CD4-positive, alpha-beta T cell treated with Interleukin-17A for 1 hour (primary cell): Measurements from ENCODE around the gene PDE4D.
A peak's percentile ranks its signal among the peaks of the same experiment; 100 is the strongest.

Source experiments
- DNase-seq: peaks from one replicate; pipeline ENCODE4 v3.0.0-alpha.2; 2020

PDE4D gene

DNA sequence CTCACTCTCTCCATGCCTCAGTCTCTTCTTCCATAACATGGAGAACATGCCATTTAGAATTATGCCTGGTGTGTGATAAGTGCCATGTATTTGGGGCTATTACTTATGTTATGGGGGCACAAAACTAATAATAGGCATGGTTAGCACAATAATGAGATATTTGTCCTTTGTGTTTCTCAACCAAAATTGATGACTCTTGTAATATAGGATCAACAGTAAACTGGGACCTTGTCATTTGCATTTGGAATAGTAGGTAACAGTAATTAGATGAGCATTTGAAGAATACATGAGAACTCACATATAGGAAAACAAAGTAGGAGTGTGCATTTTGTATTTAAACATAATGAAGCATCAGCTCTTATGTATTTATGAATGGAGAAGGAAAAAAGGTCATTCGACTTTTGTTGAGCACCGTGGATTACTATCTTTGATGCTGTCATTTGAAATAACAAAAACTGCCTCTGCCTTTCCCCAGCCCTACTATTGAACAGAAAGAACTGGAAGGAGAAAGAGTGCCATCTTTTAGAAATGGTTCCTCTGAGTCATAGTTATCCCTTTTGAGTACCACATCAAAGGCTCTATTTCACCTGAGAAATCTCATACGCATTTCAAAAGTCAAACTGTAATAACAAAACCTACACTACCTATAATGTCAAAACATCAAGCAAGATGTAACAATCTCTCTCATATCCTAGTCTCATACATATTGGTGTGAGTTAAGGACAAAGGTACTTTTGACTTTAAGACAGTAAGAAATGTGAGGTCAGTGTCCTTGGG is 655.2 kb downstream of the PDE4D start:
- DNase-seq, result peak; percentile 1

DNA sequence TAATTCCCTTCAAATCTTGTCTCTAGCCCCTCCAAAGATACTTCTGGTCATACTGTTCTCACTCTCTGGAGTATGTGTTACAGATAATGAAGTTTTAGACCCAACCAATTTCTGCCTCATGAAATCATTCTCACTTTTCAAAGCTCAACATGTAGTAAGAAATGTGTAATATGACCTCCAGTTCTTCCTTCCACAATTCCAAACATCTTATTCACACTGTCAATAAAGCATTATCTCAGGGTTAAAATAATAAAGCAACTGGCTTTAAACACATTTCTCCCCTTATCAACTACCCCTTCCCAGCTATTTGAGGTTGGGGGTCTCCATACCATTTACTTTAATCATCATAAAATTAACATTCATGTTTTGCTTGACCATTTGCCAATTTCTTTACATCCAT is 656.5 kb downstream of the PDE4D start:
- no peak for DNase-seq

- no peak for DNase-seq
Measured at GRCh38 chr5:59236448-59236847, 657.1 kb downstream of the PDE4D start.

DNA sequence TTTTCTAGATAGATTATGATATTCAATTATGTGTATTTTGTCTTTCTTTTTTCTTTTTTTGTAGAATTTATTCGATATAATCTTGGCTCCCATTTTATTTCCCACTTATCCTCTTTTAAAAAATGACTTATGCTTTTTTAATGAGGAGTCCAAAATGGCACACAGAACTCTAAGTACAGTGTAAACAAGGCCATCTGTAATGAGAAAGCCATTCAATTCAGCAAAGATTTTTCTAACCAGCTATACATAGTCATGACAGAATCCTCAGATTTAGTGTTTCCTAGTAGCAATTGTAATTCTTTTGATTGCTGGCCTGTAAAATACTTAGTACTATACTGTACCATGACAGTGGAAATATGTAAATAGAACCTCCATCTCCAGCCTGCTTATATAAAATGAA is 659.3 kb downstream of the PDE4D start:
- DNase-seq, result no peak

- no peak for DNase-seq
Measured at GRCh38 chr5:59231221-59231931, 662.1 kb downstream of the PDE4D start.

GRCh38 chr5:59222687-59223511 is 670.6 kb downstream of the PDE4D start:
- DNase-seq, result no peak

- no peak for DNase-seq
Measured at GRCh38 chr5:59221769-59222168, 671.8 kb downstream of the PDE4D start.

GRCh38 chr5:59218424-59219045 is 675.0 kb downstream of the PDE4D start:
- no peak for DNase-seq

DNA sequence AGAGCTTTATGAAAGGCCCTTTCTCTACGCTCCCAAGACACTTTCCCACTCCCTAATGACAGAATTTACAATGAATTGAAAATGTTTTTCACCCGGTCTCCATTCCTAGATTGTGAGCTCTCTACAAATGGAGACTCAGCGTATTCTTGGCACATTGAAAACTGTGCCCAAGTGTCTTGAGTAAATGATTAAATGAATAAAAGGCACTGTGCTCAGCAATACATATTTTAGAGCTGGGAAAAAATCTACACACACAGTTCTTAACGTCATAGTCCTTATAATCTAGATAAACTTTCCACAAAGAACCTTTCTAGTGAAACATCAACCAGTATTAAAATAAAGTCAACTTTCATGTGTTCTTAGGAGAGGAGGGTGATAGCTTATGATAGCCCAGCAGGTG is 676.7 kb downstream of the PDE4D start:
- no peak for DNase-seq

GRCh38 chr5:59212596-59212995 is 680.9 kb downstream of the PDE4D start:
- DNase-seq, result no peak

DNA sequence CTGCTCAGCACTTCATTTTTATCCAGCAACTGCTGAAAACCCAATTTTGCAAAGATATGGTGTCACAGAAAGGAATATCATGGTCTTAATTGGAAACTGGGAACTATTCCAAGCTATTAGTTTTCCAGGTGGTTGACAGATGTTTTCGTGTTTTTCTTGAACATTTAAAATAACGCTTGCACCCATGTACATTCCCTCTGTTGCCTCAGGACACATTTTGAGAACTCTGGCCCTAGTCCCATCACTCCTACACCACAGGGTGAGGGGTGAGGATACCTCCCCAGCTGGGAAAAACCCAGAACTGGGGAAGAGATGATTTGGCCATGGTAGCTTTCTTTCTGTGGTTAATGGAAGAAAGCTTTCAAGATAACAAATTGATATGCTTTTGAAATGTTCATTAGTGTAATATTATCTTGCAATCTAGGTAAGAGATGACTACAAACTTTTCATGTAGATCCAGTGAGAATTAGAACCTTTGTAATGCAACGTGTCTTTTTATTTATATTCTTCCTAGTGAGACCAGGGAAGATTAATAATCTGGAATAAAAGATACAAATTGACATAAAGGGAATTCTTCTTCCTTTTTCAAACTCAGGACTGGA is 683.7 kb downstream of the PDE4D start:
- no peak for DNase-seq

- DNase-seq, result no peak
Measured at GRCh38 chr5:59208474-59208873, 685.1 kb downstream of the PDE4D start.

GRCh38 chr5:59207401-59207800 is 686.1 kb downstream of the PDE4D start:
- no peak for DNase-seq

- no peak for DNase-seq
Measured at GRCh38 chr5:59206132-59206581, 687.4 kb downstream of the PDE4D start.

- no peak for DNase-seq
Measured at GRCh38 chr5:59204114-59204897, 689.2 kb downstream of the PDE4D start.

DNA sequence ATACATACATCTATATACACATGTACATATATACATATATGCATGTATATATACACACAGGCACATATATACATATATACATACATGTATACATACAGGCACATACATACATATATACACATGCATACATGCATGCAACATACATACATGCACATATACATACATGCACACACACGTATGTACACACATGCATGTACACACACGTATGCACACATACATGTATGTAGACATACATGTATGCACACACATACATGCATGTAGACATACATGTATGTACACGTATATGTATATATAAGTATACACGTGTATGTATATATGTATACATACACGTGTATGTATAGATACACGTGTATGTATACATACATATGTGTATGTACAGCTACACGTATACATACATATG is 693.7 kb downstream of the PDE4D start:
- no peak for DNase-seq

DNA sequence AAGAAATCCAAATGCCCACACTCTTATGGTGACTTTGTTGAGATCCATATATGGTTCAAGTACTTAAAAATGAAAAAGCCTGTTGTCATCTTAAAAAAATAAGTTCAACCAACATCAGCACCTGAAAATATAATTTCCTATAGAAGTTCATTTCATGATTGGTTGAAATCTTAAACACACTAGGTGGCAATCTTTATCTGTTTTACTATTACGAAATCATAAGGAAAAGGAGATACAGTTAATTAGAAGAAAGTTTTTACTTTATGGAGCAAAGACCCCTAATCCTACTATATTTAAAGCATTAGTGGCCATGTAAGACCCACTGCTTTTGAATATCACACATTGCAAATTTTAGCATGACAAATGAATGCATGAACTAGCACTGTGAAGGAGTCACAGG is 694.7 kb downstream of the PDE4D start:
- DNase-seq, result no peak

DNA sequence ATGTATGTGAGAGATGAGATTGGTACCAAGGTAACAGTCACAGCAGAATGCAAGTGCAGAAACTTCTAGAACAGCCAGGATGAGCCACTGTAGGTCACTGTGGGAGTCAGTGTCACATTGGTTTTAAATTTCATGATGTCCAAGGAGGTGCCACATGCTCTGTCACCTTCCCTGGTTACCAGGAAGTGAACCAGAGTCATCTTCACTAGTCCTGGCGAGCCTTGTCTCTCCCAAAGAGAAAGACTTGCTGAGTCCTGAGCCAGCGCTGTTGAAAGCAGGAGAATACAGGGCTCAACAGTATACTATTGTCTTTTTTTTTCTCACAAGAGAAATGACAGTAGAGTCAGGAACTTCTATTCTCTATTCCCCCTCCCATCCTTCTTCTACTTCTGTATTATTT is 695.2 kb downstream of the PDE4D start:
- no peak for DNase-seq

GRCh38 chr5:59197911-59198310 is 695.6 kb downstream of the PDE4D start:
- DNase-seq, result no peak

DNA sequence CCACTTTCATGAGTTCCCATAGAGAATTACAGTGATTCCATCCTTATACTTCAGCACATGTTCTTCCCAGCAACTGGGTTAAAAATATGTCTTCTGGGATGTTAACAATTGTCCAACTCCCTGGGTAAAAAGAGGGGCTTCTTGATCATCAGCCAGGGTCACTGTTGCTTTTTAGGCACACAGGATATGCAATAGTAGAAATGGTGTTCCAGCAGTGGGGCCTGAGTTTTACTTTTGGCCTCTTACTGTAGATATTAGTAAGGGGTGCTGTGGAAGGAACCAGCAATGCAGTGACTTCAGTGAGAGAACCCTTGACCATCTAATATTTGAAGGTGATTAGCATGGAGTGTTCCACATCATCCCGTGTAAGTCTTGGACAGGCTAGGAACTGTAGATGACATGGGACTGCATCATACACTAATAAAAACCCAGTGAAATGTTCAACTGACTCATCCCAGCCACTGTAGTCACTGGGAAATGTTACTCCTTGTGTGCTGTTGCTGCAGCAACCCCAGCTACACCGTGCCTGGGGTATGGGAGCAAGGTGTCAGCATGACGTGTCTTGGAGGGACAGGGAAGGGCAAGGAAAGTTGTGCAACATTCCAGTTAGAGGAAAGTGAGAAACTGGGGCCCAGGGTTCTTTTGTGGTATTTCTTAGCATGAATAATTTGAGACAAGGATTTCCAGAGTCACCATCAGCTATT is 699.8 kb downstream of the PDE4D start:
- DNase-seq, result no peak

DNA sequence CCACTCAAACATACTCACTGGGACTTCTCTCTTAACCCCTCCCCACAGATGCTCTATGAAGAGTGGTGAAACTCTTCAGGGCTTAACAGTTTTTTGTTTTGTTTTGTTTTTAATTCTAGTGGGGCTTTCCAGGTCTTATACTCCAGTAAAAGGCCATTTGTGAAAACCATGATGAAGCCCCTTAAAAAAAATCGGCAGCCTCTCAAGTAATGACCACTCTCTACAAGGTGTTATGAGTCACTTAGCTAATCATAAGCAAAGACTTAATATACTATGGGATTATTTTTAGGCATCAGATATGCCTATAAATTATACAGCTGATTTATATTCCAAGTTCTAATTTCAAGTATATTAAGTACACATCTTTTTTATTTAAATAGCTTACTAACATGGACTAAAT is 702.8 kb downstream of the PDE4D start:
- DNase-seq, result no peak
